Neural progenitor cell (in vitro differentiated cells): ENCODE data around the gene ADRA2A. TPM values are rescaled to one million over a fixed set of nuclear protein-coding genes. Genes with fewer than 3 reads are reported as not detected.

Source experiments
- DNase-seq: peaks from one replicate; pipeline ENCODE4 v3.0.0-alpha.2; 2016; ENCODE audit warnings: low spot score
- H2AFZ ChIP-seq: fragments of 200-600 bp; sonication (generic); replicated peaks from 2 replicates; pipeline ENCODE4 v1.6.1; 2016; ENCODE audit warnings: antibody characterized with exemption
- H3F3A ChIP-seq: fragments of 200-600 bp; sonication (generic); 2 replicates; pipeline ENCODE4 v1.6.1; 2016; ENCODE audit warnings: antibody characterized with exemption, low read depth
- H3K27ac ChIP-seq: fragments of 200-600 bp; sonication (generic); 2 replicates; pipeline ENCODE4 v1.5.1; 2016; ENCODE audit warnings: mild to moderate bottlenecking
- H3K27me3 ChIP-seq: fragments of 200-600 bp; sonication (generic); 2 replicates; pipeline ENCODE4 v1.6.1; 2016; ENCODE audit warnings: mild to moderate bottlenecking, moderate library complexity
- H3K36me3 ChIP-seq: fragments of 200-600 bp; sonication (generic); 2 replicates; pipeline ENCODE4 v1.5.1; 2016
- H3K4me1 ChIP-seq: fragments of 200-600 bp; sonication (generic); 2 replicates; pipeline ENCODE4 v1.6.1; 2016; ENCODE audit warnings: mixed run types
- H3K4me2 ChIP-seq: fragments of 200-600 bp; sonication (generic); 2 replicates; pipeline ENCODE4 v1.6.1; 2016
- H3K4me3 ChIP-seq: fragments of 200-600 bp; sonication (generic); 2 replicates; pipeline ENCODE4 v1.5.1; 2016
- H3K79me2 ChIP-seq: fragments of 200-600 bp; sonication (generic); 2 replicates; pipeline ENCODE4 v1.6.1; 2016; ENCODE audit warnings: low read depth
- H3K9ac ChIP-seq: fragments of 200-600 bp; sonication (generic); 2 replicates; pipeline ENCODE4 v1.6.1; 2016
- H3K9me3 ChIP-seq: fragments of 200-600 bp; sonication (generic); 2 replicates; pipeline ENCODE4 v1.5.1; 2016; ENCODE audit warnings: low read depth
- H4K20me1 ChIP-seq: fragments of 200-600 bp; sonication (generic); 2 replicates; pipeline ENCODE4 v1.6.1; 2016; ENCODE audit warnings: low read depth
- H3K27ac Mint-ChIP-seq: 3 replicates; pipeline ENCODE4 v1.8.0; 2021; ENCODE audit warnings: mixed read lengths
- H3K27me3 Mint-ChIP-seq: 2 replicates; pipeline ENCODE4 v1.8.0; 2022; ENCODE audit warnings: low read depth, mild to moderate bottlenecking, inconsistent platforms, moderate library complexity, mixed read lengths; ENCODE audit not compliant: insufficient read depth
- H3K36me3 Mint-ChIP-seq: 3 replicates; pipeline ENCODE4 v1.8.0; 2021; ENCODE audit warnings: mixed read lengths
- H3K4me1 Mint-ChIP-seq: 3 replicates; pipeline ENCODE4 v1.8.0; 2021; ENCODE audit warnings: mixed read lengths
- H3K4me3 Mint-ChIP-seq: 3 replicates; pipeline ENCODE4 v1.8.0; 2021; ENCODE audit warnings: mild to moderate bottlenecking, moderate library complexity, mixed read lengths
- H3K9me3 Mint-ChIP-seq: 3 replicates; pipeline ENCODE4 v1.8.0; 2020; ENCODE audit warnings: mixed read lengths
- CTCF ChIP-seq: fragments of 200-600 bp; sonication (generic); IDR thresholded peaks from 2 replicates; pipeline ENCODE4 v1.5.1; 2017; ENCODE audit warnings: antibody characterized with exemption, mild to moderate bottlenecking
- EZH2 ChIP-seq: fragments of 200-600 bp; sonication (generic); IDR thresholded peaks from 2 replicates; pipeline ENCODE4 v1.6.1; 2017; ENCODE audit warnings: antibody characterized with exemption, mild to moderate bottlenecking, moderate library complexity
- EZH2phosphoT487 ChIP-seq: fragments of 200-600 bp; sonication (generic); IDR thresholded peaks from 2 replicates; pipeline ENCODE4 v1.6.1; 2017; ENCODE audit warnings: antibody characterized with exemption
- total RNA-seq: library from RNA; depleted of rRNA; stranded (reverse); fragments of >200 nt; gene quantifications from 2 replicates; pipeline ENCODE4 v1.2.3, GENCODE V29; 2015; ENCODE audit warnings: low replicate concordance

The ADRA2A gene
- total RNA-seq, 1 donor from 2014 or later, result not detected

GRCh38 chr10:111080224-111080623 lies 3.4 kb downstream of the ADRA2A start:
- Histone ChIP-seq H3K36me3 (no peaks in the 10 kb centered on the region), H3K27me3 (peaks cover 63% of the 10 kb centered on the region), H4K20me1 (no peaks in the 10 kb centered on the region), H3K9me3 (no peaks in the 10 kb centered on the region), H3K9ac (no peak overlapping the region), H3K79me2 (no peaks in the 10 kb centered on the region), H2AFZ (no peak overlapping the region), H3K4me3 (no peak overlapping the region), H3K27ac (no peak overlapping the region), H3K4me2 (no peak overlapping the region), H3K4me1 (no peaks in the 10 kb centered on the region), H3F3A (peaks cover 11% of the 10 kb centered on the region)
- peaks cover 29% of the 10 kb centered on the region for H3K27me3 Mint-ChIP-seq
- H3K4me3 Mint-ChIP-seq, result peak overlapping the region; percentile 80
- no peak for DNase-seq
- peaks cover 8% of the 10 kb centered on the region for H3K9me3 Mint-ChIP-seq
- H3K27ac Mint-ChIP-seq, result no peak overlapping the region
- peaks cover 2% of the 10 kb centered on the region for H3K36me3 Mint-ChIP-seq
- TF ChIP-seq EZH2phosphoT487, result no peak
- no peak for TF ChIP-seq EZH2
- peaks cover 15% of the 10 kb centered on the region for H3K4me1 Mint-ChIP-seq

- DNase-seq, result no peak
- H3K27ac ChIP-seq, result no peak overlapping the region
- peaks cover 51% of the 10 kb centered on the region for H3K27me3 ChIP-seq
- Mint-ChIP-seq H3K9me3 (peaks cover 9% of the 10 kb centered on the region), H3K27ac (no peak overlapping the region), H3K4me3 (no peak overlapping the region), H3K4me1 (peaks cover 15% of the 10 kb centered on the region), H3K36me3 (peaks cover 2% of the 10 kb centered on the region), H3K27me3 (peaks cover 29% of the 10 kb centered on the region)
- no peak overlapping the region for H3K4me3 ChIP-seq
- H3K79me2 ChIP-seq, result no peaks in the 10 kb centered on the region
- no peaks in the 10 kb centered on the region for H3K9me3 ChIP-seq
- H3K9ac ChIP-seq, result no peak overlapping the region
- H3F3A ChIP-seq, result peaks cover 6% of the 10 kb centered on the region
- no peak overlapping the region for H3K4me2 ChIP-seq
- no peak for TF ChIP-seq EZH2phosphoT487
- TF ChIP-seq EZH2, result no peak
- TF ChIP-seq CTCF, result no peak
- no peaks in the 10 kb centered on the region for H3K36me3 ChIP-seq
- H4K20me1 ChIP-seq, result no peaks in the 10 kb centered on the region
- no peak overlapping the region for H2AFZ ChIP-seq
- H3K4me1 ChIP-seq, result no peaks in the 10 kb centered on the region
Observed at GRCh38 chr10:111081595-111081994, 4.8 kb downstream of the ADRA2A start.

- H3K9ac ChIP-seq, result no peak overlapping the region
- DNase-seq, result no peak
- Mint-ChIP-seq H3K4me3 (no peak overlapping the region), H3K27me3 (peaks cover 27% of the 10 kb centered on the region), H3K27ac (no peak overlapping the region), H3K4me1 (peaks cover 15% of the 10 kb centered on the region), H3K36me3 (peaks cover 2% of the 10 kb centered on the region), H3K9me3 (peaks cover 12% of the 10 kb centered on the region)
- no peaks in the 10 kb centered on the region for H3K9me3 ChIP-seq
- no peaks in the 10 kb centered on the region for H3K79me2 ChIP-seq
- H3F3A ChIP-seq, result peaks cover under 1% of the 10 kb centered on the region
- H2AFZ ChIP-seq, result no peak overlapping the region
- H3K4me2 ChIP-seq, result no peak overlapping the region
- no peak overlapping the region for H3K27ac ChIP-seq
- TF ChIP-seq EZH2 (no peak), CTCF (no peak), EZH2phosphoT487 (no peak)
- no peaks in the 10 kb centered on the region for H3K36me3 ChIP-seq
- H3K4me3 ChIP-seq, result no peak overlapping the region
- no peaks in the 10 kb centered on the region for H3K4me1 ChIP-seq
- H4K20me1 ChIP-seq, result no peaks in the 10 kb centered on the region
- peaks cover 43% of the 10 kb centered on the region for H3K27me3 ChIP-seq
Observed at GRCh38 chr10:111082102-111082975, 5.5 kb downstream of the ADRA2A start.
